Mesendoderm (in vitro differentiated cells): ENCODE measurements around the gene TSSK3. TPM values are rescaled to one million over a fixed set of nuclear protein-coding genes. Genes with fewer than 3 reads are reported as not detected.

Experiments
- DNase-seq: peaks from one replicate; pipeline ENCODE4 v3.0.0; 2013
- H2AK5ac ChIP-seq: 2 replicates; pipeline ENCODE4 v1.6.1; 2013; ENCODE audit warnings: low read length, inconsistent platforms
- H2BK120ac ChIP-seq: 2 replicates; pipeline ENCODE4 v1.6.1; 2013; ENCODE audit warnings: low read depth, mild to moderate bottlenecking, low read length, moderate library complexity, mixed read lengths
- H2BK15ac ChIP-seq: replicated peaks from 2 replicates; pipeline ENCODE4 v1.6.1; 2013; ENCODE audit warnings: low read depth, mild to moderate bottlenecking, moderate library complexity
- H2BK5ac ChIP-seq: 2 replicates; pipeline ENCODE4 v1.6.1; 2013; ENCODE audit warnings: low read length, inconsistent platforms
- H3K18ac ChIP-seq: 2 replicates; pipeline ENCODE4 v1.6.1; 2013; ENCODE audit warnings: mild to moderate bottlenecking, low read length, mixed read lengths
- H3K23ac ChIP-seq: one replicate; pipeline ENCODE4 v1.6.1; 2013; ENCODE audit warnings: low read length
- H3K27ac ChIP-seq: 2 replicates; pipeline ENCODE4 v1.5.1; 2013; ENCODE audit warnings: low read depth, mild to moderate bottlenecking, inconsistent platforms, low read length, moderate library complexity
- H3K27me3 ChIP-seq: 2 replicates; pipeline ENCODE4 v1.6.1; 2013; ENCODE audit warnings: low read length, control low read depth, mild to moderate bottlenecking, inconsistent platforms; ENCODE audit not compliant: insufficient read depth, poor library complexity
- H3K36me3 ChIP-seq: 2 replicates; pipeline ENCODE4 v1.6.1; 2013; ENCODE audit warnings: low read length, inconsistent platforms; ENCODE audit not compliant: control insufficient read depth, insufficient read depth
- H3K4ac ChIP-seq: one replicate; pipeline ENCODE4 v1.6.1; 2013; ENCODE audit warnings: low read depth, mild to moderate bottlenecking, low read length, moderate library complexity
- H3K4me1 ChIP-seq: 2 replicates; pipeline ENCODE4 v1.6.1; 2013; ENCODE audit warnings: low read depth, low read length, inconsistent platforms; ENCODE audit not compliant: control insufficient read depth
- H3K4me2 ChIP-seq: 2 replicates; pipeline ENCODE4 v1.6.1; 2013; ENCODE audit warnings: low read length
- H3K4me3 ChIP-seq: 2 replicates; pipeline ENCODE4 v1.5.1; 2013; ENCODE audit warnings: mild to moderate bottlenecking, low read length
- H3K56ac ChIP-seq: one replicate; pipeline ENCODE4 v1.6.1; 2013; ENCODE audit warnings: low read length
- H3K79me1 ChIP-seq: 2 replicates; pipeline ENCODE4 v1.6.1; 2013; ENCODE audit warnings: low read length, inconsistent platforms
- H3K79me2 ChIP-seq: 2 replicates; pipeline ENCODE4 v1.6.1; 2013; ENCODE audit warnings: mild to moderate bottlenecking, low read length; ENCODE audit not compliant: control insufficient read depth, insufficient read depth
- H3K9ac ChIP-seq: 2 replicates; pipeline ENCODE4 v1.6.1; 2013; ENCODE audit warnings: low read length, inconsistent platforms
- H4K5ac ChIP-seq: one replicate; pipeline ENCODE4 v1.6.1; 2013; ENCODE audit warnings: low read length
- H4K8ac ChIP-seq: one replicate; pipeline ENCODE4 v1.6.1; 2013; ENCODE audit warnings: low read depth, mild to moderate bottlenecking, control low read depth, low read length, moderate library complexity
- WGBS: extraction: QIAGEN DNeasy Blood & Tissue Kit; methylation state at CpG from one replicate; pipeline ENCODE4 v1.1.7; 2013; ENCODE audit warnings: low lambda C conversion rate, missing lambda C conversion rate; ENCODE audit not compliant: insufficient coverage; ENCODE audit errors: extremely low coverage; 5-methylcytosine and 5-hydroxymethylcytosine counted together
- polyA plus RNA-seq, 2 experiments: library from polyadenylated mRNA; stranded (reverse); fragments of 200-250 nt; gene quantifications; one replicate each; pipeline ENCODE4 v1.2.3, GENCODE V29; 2013

TSSK3 gene, protein sequence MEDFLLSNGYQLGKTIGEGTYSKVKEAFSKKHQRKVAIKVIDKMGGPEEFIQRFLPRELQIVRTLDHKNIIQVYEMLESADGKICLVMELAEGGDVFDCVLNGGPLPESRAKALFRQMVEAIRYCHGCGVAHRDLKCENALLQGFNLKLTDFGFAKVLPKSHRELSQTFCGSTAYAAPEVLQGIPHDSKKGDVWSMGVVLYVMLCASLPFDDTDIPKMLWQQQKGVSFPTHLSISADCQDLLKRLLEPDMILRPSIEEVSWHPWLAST
- 0.42 TPM for polyA plus RNA-seq (2013, experiment 1 of 2)
- 0.22 TPM for polyA plus RNA-seq (2013, experiment 2 of 2)

DNA sequence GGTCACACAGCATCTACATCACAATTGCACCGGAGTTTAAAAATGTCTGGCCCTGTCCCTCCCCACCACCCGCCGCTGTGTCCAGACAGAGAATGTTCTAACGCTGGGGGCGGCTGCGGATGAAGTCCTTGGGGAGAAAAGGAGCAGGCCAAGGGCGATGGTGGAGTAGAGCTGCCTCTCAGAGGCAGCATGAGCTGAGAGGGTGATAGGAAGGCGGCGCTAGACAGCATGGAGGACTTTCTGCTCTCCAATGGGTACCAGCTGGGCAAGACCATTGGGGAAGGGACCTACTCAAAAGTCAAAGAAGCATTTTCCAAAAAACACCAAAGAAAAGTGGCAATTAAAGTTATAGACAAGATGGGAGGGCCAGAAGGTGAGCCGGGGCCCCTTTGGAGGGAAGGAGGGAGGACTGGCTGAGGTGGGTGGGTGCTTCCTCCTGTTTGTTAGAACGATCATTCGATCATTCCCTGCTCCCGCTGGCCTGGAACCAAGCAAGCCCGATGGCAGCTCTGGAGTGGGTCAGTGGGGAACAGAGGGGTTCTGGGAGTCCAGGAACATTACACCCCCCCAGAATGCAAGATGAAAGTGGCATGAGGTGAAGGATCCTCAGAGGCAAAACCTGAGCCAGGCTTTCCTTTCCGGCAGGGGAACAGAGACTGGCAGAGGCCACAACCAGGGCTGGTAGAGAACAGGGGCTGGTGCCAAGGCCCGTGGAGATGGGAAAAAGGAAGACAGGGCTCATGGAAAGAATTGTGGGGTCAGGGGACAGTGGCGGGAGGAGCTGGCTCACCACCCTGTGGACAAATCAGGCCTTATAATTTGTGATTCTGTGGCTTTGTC lies at the start of gene TSSK3, which contains the start of gene FAM229A:
Gene TSSK3, plus strand, starts transcription at position 66 of the 840 bp plus-strand sequence. Its CDS starts 163 bp downstream, at position 229.
Gene FAM229A, minus strand, starts transcription at position 12 of the 840 bp plus-strand sequence. CDS start 394 bp downstream, outside the sequence.
- Histone ChIP-seq H3K27me3 (no peaks in the 10 kb centered on the region), H3K18ac (no peak within 1 kb of the TSS), H4K5ac (no peak within 1 kb of the TSS), H3K4me2 (peak within 1 kb of the TSS; percentile 7), H3K27ac (no peak within 1 kb of the TSS), H4K8ac (no peak within 1 kb of the TSS), H3K56ac (peak within 1 kb of the TSS; percentile 70), H3K79me2 (no peaks in the 10 kb centered on the region), H3K79me1 (no peaks in the 10 kb centered on the region), H3K9ac (peak within 1 kb of the TSS; percentile 68), H3K4ac (no peak within 1 kb of the TSS), H2BK120ac (no peak within 1 kb of the TSS), H3K23ac (peak within 1 kb of the TSS; percentile 24), H2AK5ac (no peak within 1 kb of the TSS), H3K4me1 (peaks cover 1% of the 10 kb centered on the region), H2BK5ac (no peak within 1 kb of the TSS), H3K36me3 (peaks cover 19% of the 10 kb centered on the region), H2BK15ac (no peak within 1 kb of the TSS), H3K4me3 (no peak within 1 kb of the TSS)
- WGBS, result no CpG with 5 or more reads among the region's 17 CpGs
- DNase-seq, result no peak

DNA sequence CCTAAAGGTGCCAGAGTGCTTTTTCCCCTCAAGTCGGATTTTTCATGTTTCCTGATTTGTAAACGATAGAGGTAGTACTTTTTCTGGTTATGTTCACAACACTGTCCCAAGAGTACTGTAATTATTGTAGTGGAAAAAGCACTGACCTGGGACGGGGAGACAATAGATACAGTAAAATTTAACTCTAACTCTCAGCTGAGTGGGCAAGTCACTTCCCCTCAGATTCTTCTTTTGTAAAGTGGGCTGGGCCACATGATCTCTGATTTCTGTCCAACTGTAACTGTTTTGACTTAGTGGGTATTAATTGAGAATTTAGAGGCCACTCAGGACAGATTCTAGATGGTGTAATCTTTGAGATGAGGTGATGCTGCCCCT lies 45.4 kb upstream of the TSSK3 start:
- WGBS, result no CpG with 5 or more reads among the region's 3 CpGs
- Histone ChIP-seq H3K79me1 (no peaks in the 10 kb centered on the region), H3K9ac (no peak overlapping the region), H3K23ac (no peak overlapping the region), H3K4me1 (no peaks in the 10 kb centered on the region), H2AK5ac (no peak overlapping the region), H3K56ac (no peak overlapping the region), H2BK5ac (no peak overlapping the region), H3K27ac (no peak overlapping the region), H3K18ac (no peak overlapping the region), H3K4me3 (no peak overlapping the region), H4K8ac (no peak overlapping the region), H3K4me2 (no peak overlapping the region), H4K5ac (no peak overlapping the region), H2BK120ac (no peak overlapping the region), H2BK15ac (no peak overlapping the region), H3K36me3 (peaks cover 2% of the 10 kb centered on the region), H3K27me3 (no peaks in the 10 kb centered on the region), H3K4ac (no peak overlapping the region), H3K79me2 (no peaks in the 10 kb centered on the region)
- DNase-seq, result no peak

DNA sequence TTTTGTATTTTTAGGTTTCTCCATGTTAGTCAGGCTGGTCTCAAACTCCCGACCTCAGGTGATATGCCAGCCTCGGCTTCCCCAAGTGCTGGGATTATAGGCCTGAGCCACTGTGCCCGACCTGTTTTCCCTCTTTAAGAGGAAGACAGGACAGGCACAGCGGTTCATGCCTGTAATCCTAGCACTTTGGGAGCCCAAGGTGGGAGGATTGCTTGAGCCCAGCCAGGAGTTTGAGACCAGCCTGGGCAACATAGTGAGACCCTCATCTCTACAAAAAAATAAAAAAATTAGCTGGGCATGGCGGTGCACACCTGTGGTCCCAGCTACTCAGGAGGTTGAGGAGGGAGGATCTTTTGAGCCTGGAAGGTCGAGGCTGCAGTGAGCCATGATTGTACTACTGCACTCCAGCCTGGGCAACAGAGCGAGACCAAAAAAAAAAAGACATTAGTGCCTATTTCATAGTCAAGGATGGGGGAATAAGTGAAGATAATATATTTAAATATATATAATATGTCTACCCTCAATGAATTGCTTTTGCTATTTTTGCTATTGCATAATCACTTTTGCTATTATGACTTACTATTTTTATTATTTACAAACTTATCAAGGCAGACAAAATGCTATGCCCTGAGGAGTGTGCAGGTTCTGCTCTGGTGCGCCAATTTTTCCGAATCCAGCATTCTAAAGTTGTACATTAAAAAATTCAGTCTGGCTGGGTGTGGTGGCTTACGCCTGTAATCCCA lies 44.0 kb upstream of the TSSK3 start:
- H3K4me2 ChIP-seq, result no peak overlapping the region
- H3K4ac ChIP-seq, result no peak overlapping the region

DNA sequence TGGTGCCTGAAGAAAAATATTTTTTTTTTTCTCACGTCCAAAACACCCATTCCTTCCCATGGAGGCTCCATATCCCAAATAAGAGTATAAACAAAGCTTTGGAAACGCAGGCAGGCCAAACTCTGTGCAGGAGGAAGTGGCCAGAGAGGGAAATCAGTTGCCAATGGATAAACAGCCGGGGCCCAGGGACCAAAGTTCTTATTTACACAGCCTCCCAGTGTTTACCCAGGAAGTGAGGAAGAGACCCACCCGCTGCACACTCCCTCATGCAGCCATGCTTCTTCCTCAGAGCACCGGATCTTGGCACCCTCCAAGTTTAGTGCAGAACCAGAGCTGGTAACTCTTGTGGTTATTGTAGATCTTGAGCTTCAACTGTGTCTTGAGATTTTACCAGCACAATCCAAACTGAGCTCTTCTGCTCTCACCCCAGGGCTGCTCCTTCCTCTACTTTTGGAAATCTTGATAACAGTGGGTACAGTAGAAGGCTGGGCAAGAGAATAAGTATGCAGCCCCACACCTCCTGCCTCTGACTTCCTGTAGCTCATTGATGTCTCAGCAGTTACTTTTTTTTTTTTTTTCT lies 40.5 kb upstream of the TSSK3 start:
- H3K4me3 ChIP-seq, result no peak overlapping the region
- H2BK15ac ChIP-seq, result no peak overlapping the region
- H3K79me2 ChIP-seq, result no peaks in the 10 kb centered on the region
- no peak overlapping the region for H4K8ac ChIP-seq
- H3K4me1 ChIP-seq, result no peaks in the 10 kb centered on the region
- H3K23ac ChIP-seq, result no peak overlapping the region
- no peak overlapping the region for H3K4me2 ChIP-seq
- H3K4ac ChIP-seq, result no peak overlapping the region
- no peak overlapping the region for H2BK5ac ChIP-seq
- no peak overlapping the region for H2BK120ac ChIP-seq
- no peak overlapping the region for H3K18ac ChIP-seq
- H3K9ac ChIP-seq, result no peak overlapping the region
- H3K27ac ChIP-seq, result no peak overlapping the region
- H3K36me3 ChIP-seq, result peaks cover 2% of the 10 kb centered on the region
- H3K56ac ChIP-seq, result no peak overlapping the region
- no peaks in the 10 kb centered on the region for H3K27me3 ChIP-seq
- H4K5ac ChIP-seq, result no peak overlapping the region
- no peaks in the 10 kb centered on the region for H3K79me1 ChIP-seq
- H2AK5ac ChIP-seq, result no peak overlapping the region
- no CpG with 5 or more reads among the region's 5 CpGs for WGBS
- no peak for DNase-seq

More for the DNA sequence above, 44.0 kb upstream of the TSSK3 start:
- H3K79me2 ChIP-seq, result no peaks in the 10 kb centered on the region
- H2BK120ac ChIP-seq, result no peak overlapping the region
- H2AK5ac ChIP-seq, result no peak overlapping the region
- H3K56ac ChIP-seq, result no peak overlapping the region
- H2BK15ac ChIP-seq, result no peak overlapping the region
- no peak overlapping the region for H3K4me3 ChIP-seq
- H4K5ac ChIP-seq, result no peak overlapping the region
- no CpG with 5 or more reads among the region's 10 CpGs for WGBS
- no peak overlapping the region for H4K8ac ChIP-seq
- H3K79me1 ChIP-seq, result no peaks in the 10 kb centered on the region
- no peak overlapping the region for H2BK5ac ChIP-seq
- H3K18ac ChIP-seq, result no peak overlapping the region
- peaks cover 2% of the 10 kb centered on the region for H3K36me3 ChIP-seq
- no peak overlapping the region for H3K23ac ChIP-seq
- H3K9ac ChIP-seq, result no peak overlapping the region
- no peak overlapping the region for H3K27ac ChIP-seq
- no peaks in the 10 kb centered on the region for H3K4me1 ChIP-seq
- no peak for DNase-seq
- H3K27me3 ChIP-seq, result no peaks in the 10 kb centered on the region

DNA sequence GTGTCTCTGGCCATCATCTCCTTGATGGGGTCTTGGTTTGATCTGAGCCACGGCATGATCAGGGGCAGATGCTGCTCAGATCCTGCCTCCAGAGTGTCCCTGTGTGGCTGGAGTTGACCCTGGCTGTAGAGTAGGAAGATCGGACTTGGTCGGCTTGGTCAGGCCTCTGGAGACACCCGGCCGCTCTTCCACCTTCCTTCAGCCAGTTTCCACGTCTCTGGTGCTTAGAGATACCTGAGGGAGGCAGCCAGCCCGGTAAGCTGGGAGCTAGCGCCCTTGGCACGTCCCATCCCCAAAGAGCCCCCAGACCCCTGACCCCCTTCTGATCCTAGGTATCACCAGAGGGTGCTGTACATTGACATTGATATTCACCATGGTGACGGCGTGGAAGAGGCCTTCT lies 35.1 kb upstream of the TSSK3 start:
- H4K8ac ChIP-seq, result no peak overlapping the region
- no peaks in the 10 kb centered on the region for H3K27me3 ChIP-seq
- no peaks in the 10 kb centered on the region for H3K79me1 ChIP-seq
- peaks cover 7% of the 10 kb centered on the region for H3K36me3 ChIP-seq
- no peak overlapping the region for H2AK5ac ChIP-seq
- H3K56ac ChIP-seq, result no peak overlapping the region
- H3K4me2 ChIP-seq, result no peak overlapping the region
- no CpG with 5 or more reads among the region's 11 CpGs for WGBS
- no peaks in the 10 kb centered on the region for H3K79me2 ChIP-seq
- no peak overlapping the region for H2BK15ac ChIP-seq
- no peak overlapping the region for H3K18ac ChIP-seq
- no peaks in the 10 kb centered on the region for H3K4me1 ChIP-seq
- no peak overlapping the region for H3K9ac ChIP-seq
- H2BK5ac ChIP-seq, result no peak overlapping the region
- no peak overlapping the region for H3K4ac ChIP-seq
- H2BK120ac ChIP-seq, result no peak overlapping the region
- no peak for DNase-seq
- no peak overlapping the region for H3K27ac ChIP-seq
- H3K23ac ChIP-seq, result no peak overlapping the region
- no peak overlapping the region for H3K4me3 ChIP-seq
- no peak overlapping the region for H4K5ac ChIP-seq
